Tongue (tissue), 3 donors: ENCODE results near the gene SSX1. TPM values are rescaled to one million over a fixed set of nuclear protein-coding genes. Genes with fewer than 3 reads are reported as not detected.
"Not testable (repeated sequence)": the region's sequence is repeated elsewhere in the genome, so short reads cannot be mapped to it uniquely, and the experiment has no call there.

Experiments used
- DNase-seq: peaks from one replicate; pipeline ENCODE4 v3.0.0-alpha.2; 2015
- small RNA-seq: library from RNA; depleted of rRNA; stranded (forward); fragments of <200 nt; gene quantifications from one replicate; pipeline ENCODE3, GENCODE V24; 2014; ENCODE audit warnings: low replicate concordance
- total RNA-seq: library from RNA; depleted of rRNA; stranded (reverse); fragments of >200 nt; gene quantifications from one replicate; pipeline ENCODE4 v1.2.3, GENCODE V29; 2014

Gene SSX1
- total RNA-seq = not detected

- not testable (repeated sequence) for DNase-seq
Measured at GRCh38 chrX:48255062-48255796, at the start of gene SSX1. TSS of gene SSX1 (plus strand) at chrX:48255392. CDS start at chrX:48257242, 1,850 bp downstream.

DNA sequence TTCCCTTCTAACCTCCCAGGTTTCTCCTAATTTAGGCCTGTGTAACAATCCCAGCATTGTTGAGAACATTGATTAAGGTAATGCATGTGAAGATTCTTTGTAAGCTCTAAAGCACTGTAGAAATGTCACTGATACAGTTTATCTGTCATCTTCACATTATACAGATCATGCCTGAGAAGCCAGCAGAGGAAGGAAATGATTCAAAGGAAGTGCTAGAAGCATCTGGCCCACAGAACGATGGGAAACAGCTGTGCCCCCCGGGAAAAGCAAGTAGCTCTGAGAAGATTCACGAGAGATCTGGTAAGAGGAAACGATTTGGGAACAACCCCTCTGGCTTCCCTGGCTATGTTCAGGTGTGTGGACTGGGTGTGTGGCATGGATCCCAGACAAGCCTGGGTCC lies 40.9 kb upstream of the SSX1 start:
- not testable (repeated sequence) for DNase-seq

DNA sequence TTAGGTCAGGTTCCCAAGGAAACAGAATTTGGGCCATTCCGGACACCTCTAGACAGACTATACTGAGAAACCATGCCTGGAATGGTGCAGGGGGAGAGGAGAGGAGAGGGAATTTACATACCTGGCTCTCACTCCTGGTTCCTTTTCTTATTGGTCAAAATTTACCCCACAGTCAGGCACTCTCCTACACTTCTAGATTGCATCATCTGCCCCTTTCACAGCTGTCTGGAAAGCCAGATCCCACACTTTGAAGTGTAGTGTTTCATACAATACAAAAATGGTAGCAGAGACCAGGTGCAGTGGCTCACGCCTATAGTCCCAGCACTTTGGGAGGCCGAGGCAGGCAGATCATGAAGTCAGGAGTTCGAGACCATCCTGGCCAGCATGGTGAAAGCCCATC lies 31.0 kb upstream of the SSX1 start:
- not testable (repeated sequence) for DNase-seq

GRCh38 chrX:48252945-48253344 lies 2.2 kb upstream of the SSX1 start:
- not testable (repeated sequence) for DNase-seq

DNA sequence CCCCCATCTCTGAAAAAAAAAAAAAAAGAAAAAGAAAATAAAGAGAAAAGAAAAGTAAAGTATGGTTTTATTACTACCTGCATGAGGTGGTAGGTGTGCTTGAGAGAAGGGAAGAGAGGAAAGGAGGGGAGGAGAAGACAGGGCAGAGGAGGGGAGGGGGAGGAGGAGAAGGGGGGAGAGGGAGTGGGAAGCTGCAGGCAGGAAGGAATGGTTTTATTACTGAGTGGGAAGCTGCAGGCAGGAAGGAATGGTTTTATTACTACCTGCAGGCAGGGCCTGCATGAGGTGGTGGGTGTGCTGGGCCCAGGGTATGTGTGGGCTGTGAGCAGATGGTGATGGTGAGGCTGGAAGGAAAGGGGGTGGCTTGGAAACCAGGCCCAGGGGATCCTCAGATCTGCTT lies 19.2 kb downstream of the SSX1 start:
- not testable (repeated sequence) for DNase-seq

DNA sequence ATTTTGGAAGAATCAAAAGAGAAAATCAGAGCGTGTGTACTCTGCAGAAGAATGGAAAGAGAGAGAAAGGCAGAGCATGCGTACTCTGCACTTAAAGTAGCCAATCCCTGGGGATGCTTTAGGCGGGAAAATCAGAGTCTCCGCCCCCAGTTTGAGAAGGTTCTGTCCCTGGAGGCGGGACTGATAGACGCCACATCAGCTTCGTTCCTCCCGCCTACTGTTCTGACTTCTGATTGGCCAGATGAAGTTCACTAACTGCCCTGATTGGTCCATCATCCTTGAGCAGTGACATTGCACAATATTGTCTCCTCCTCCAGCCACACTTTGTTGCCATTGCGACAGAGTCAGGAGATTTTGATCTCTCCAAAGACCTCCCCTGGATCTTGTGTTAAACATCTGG lies 23.8 kb downstream of the SSX1 start:
- DNase-seq = peak; percentile 61

- not testable (repeated sequence) for DNase-seq
Measured at GRCh38 chrX:48280729-48281128, 25.5 kb downstream of the SSX1 start.

- DNase-seq = no peak
Measured at GRCh38 chrX:48306175-48306574, 51.0 kb downstream of the SSX1 start.

- DNase-seq = not testable (repeated sequence)
Measured at GRCh38 chrX:48313996-48314395, 58.8 kb downstream of the SSX1 start.

Small RNA genes within 50 kb of the gene (small RNA-seq; reads per million reads assigned to genes)
- gene AC245047.3 (not detected), gene AC245047.4 (not detected), gene RNA5SP503 (not detected)

Other genes with a start within 250 kb of the SSX1 start
- gene SPACA5, start 248.4 kb upstream of the SSX1 start, total RNA-seq = not detected
- 4.6 TPM for gene ZNF630, start 183.8 kb upstream of the SSX1 start, total RNA-seq
- gene SPACA5B, start 124.8 kb upstream of the SSX1 start, total RNA-seq = not detected
- gene SSX5, start 58.6 kb upstream of the SSX1 start, total RNA-seq = not detected
- not detected for gene SSX3, start 101.3 kb downstream of the SSX1 start, total RNA-seq
- not detected for gene SSX4, start 128.1 kb downstream of the SSX1 start, total RNA-seq
- not detected for gene SSX4B, start 156.6 kb downstream of the SSX1 start, total RNA-seq
- gene SLC38A5, start 214.9 kb downstream of the SSX1 start, total RNA-seq = 3.7 TPM
- gene FTSJ1, start 220.8 kb downstream of the SSX1 start, total RNA-seq = 22.8 TPM